Thyroid gland (tissue), 4 donors: ENCODE data around the gene PANK1.

ENCODE experiments used
- CTCF ChIP-seq, 6 experiments: fragments of 200-600 bp in 3 of 6; fragments of 450-650 bp in 3 of 6; sonication (generic) in 3 of 6; IDR thresholded peaks; one replicate each; pipeline ENCODE4 v1.5.1; 2016 to 2019; ENCODE audit warnings: antibody characterized with exemption in 6 of 6, mild to moderate bottlenecking in 2 of 6, inconsistent platforms in 1 of 6, moderate library complexity in 1 of 6
- POLR2A ChIP-seq, 2 donors: fragments of 450-650 bp; IDR thresholded peaks; one replicate each; pipeline ENCODE4 v1.6.1; 2017; ENCODE audit warnings: antibody characterized with exemption in 2 of 2, mild to moderate bottlenecking in 2 of 2, moderate library complexity in 1 of 2

GRCh38 chr10:89651916-89652573 is 7.0 kb upstream of the PANK1 start:
- TF ChIP-seq CTCF (IDR thresholded peaks at IDR 0.05) (no peak), POLR2A (IDR thresholded peaks at IDR 0.05) (no peak)
